ENCODE results near the gene ACLY.

The ACLY gene

DNA sequence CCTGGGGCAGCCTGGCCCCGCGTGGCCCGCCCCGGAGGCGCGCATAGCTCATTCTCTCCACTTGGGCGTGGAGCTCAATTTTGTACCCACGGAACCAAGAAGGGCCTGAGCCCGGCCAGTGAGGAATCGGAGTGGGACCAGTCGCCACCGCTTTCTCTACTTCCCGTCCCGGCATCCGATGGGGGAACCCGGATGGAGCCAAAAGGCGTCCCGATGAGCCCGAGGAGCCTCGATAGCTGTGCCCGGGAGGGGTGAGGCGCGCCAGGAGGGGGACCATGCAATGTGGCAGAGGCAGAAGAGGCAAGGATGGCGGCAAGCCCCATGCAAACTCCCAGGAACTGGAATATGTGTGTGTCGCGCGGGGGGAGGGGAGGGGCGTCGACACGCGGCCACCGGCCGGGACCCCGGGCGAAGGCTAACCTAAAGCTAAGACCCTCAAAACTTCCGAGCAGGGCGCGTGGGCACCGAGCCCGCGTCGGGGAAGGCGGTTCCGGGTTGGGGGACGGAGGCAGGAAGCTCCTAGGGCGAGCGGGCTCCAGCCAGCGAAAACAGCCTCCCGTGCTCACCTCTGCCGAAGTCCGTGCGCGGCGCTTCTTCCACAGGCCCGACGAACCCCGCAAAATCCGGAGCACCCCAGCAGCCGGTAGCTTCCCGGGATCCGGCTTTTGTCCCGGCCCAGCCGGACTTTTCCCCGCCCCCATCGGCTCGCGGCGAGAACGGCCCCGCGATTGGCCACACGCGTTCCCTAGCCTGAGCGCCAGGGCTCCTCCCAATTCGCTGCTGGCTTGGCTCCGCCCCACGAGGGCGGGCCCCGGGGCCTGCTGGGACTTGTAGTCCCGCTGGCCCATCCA is at the start of gene ACLY:
TSS of gene ACLY (minus strand) at position 638 of the 851 bp plus-strand sequence. CDS start 5,078 bp downstream, outside the sequence.
- in situ Hi-C loops (cut with MboI; ENCODE audit: low sequenced_read_pairs, unreplicated experiment): no loop called here
- TF ChIP-seq, protein P1, sequence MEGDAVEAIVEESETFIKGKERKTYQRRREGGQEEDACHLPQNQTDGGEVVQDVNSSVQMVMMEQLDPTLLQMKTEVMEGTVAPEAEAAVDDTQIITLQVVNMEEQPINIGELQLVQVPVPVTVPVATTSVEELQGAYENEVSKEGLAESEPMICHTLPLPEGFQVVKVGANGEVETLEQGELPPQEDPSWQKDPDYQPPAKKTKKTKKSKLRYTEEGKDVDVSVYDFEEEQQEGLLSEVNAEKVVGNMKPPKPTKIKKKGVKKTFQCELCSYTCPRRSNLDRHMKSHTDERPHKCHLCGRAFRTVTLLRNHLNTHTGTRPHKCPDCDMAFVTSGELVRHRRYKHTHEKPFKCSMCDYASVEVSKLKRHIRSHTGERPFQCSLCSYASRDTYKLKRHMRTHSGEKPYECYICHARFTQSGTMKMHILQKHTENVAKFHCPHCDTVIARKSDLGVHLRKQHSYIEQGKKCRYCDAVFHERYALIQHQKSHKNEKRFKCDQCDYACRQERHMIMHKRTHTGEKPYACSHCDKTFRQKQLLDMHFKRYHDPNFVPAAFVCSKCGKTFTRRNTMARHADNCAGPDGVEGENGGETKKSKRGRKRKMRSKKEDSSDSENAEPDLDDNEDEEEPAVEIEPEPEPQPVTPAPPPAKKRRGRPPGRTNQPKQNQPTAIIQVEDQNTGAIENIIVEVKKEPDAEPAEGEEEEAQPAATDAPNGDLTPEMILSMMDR (IDR thresholded peaks at IDR 0.05; ENCODE audit: borderline replicate concordance, control extremely low read depth, extremely low read depth, insufficient read depth, missing control alignments): no peak
- peak; percentile 100 for DNase-seq (ENCODE audit: low spot score)

DNA sequence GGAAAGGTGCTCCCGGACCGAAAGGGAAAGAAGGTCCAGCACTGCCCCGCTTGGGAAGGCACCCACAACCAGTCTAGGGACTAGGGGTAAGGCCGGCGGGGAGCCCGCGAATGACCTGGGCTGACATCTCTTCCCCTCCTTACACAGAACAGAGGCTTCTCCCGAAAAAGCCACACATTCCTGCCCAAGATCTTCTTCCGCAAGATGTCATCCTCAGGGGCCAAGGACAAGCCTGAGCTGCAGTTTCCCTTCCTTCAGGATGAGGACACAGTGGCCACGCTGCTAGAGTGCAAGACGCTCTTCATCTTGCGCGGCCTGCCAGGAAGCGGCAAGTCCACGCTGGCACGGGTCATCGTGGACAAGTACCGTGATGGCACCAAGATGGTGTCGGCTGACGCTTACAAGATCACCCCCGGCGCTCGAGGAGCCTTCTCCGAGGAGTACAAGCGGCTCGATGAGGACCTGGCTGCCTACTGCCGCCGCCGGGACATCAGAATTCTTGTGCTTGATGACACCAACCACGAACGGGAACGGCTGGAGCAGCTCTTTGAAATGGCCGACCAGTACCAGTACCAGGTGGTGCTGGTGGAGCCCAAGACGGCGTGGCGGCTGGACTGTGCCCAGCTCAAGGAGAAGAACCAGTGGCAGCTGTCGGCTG is 49.3 kb upstream of the ACLY start:
- TF ChIP-seq, protein P1 (IDR thresholded peaks at IDR 0.05; ENCODE audit: borderline replicate concordance, control extremely low read depth, extremely low read depth, insufficient read depth, missing control alignments): no peak
- in situ Hi-C loops (cut with MboI; ENCODE audit: low sequenced_read_pairs, unreplicated experiment): loop anchor here (10.0 kb wide), 1 partner anchor 147 kb away; the partner anchor contains the start of gene DHX58
- no peak for DNase-seq (ENCODE audit: low spot score)

GRCh38 chr17:41967141-41967920 is 48.6 kb upstream of the ACLY start:
- DNase-seq (ENCODE audit: low spot score): peak; percentile 57
- in situ Hi-C loops (cut with MboI; ENCODE audit: low sequenced_read_pairs, unreplicated experiment): loop anchor here (10.0 kb wide), 1 partner anchor 147 kb away; the partner anchor contains the start of gene DHX58

DNA sequence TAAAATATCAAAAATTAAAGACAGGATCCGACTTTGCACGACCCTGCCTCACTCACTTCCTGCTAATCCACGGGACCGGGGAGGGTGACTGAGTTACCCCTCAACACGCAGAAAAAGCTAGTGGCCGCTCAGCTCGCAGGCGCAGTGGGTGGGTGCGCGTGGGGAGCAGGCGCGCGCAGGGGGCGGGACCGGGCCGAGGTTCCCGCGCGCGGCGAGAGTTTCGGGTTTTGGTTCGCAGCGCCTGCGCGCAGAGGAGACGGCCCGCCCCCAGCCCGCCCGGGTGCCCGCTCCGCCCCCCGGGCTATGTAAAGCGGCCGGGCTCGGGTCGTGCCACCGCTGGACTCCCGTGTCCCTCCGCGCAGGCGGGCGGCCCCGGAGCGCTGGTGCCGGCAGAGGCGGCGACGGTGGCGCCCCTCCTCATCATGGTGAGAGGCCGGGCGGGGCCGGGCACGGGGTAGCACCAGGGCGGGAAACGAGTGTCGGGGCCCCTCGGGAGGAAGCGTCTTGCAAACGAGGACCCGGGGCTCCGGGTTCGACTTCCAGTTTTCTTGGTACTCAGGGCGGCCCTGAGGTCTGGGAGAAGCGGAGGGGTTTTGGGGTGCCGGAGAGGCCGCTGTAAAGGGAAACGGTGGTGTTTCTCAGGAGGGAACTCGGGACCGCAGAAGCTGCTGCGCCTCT is 47.9 kb upstream of the ACLY start, which contains the start of gene CNP:
TSS of gene CNP (plus strand) at position 333 of the 678 bp plus-strand sequence. CDS start at position 423, 90 bp downstream.
- TF ChIP-seq, protein P1 (IDR thresholded peaks at IDR 0.05; ENCODE audit: borderline replicate concordance, control extremely low read depth, extremely low read depth, insufficient read depth, missing control alignments): no peak
- DNase-seq (ENCODE audit: low spot score): peak; percentile 98
- in situ Hi-C loops (cut with MboI; ENCODE audit: low sequenced_read_pairs, unreplicated experiment): loop anchor here (10.0 kb wide), 1 partner anchor 148 kb away; the partner anchor contains the start of gene DHX58

More at GRCh38 chr17:41967141-41967920, 48.6 kb upstream of the ACLY start:
- TF ChIP-seq, protein P1 (IDR thresholded peaks at IDR 0.05; ENCODE audit: borderline replicate concordance, control extremely low read depth, extremely low read depth, insufficient read depth, missing control alignments): no peak

DNA sequence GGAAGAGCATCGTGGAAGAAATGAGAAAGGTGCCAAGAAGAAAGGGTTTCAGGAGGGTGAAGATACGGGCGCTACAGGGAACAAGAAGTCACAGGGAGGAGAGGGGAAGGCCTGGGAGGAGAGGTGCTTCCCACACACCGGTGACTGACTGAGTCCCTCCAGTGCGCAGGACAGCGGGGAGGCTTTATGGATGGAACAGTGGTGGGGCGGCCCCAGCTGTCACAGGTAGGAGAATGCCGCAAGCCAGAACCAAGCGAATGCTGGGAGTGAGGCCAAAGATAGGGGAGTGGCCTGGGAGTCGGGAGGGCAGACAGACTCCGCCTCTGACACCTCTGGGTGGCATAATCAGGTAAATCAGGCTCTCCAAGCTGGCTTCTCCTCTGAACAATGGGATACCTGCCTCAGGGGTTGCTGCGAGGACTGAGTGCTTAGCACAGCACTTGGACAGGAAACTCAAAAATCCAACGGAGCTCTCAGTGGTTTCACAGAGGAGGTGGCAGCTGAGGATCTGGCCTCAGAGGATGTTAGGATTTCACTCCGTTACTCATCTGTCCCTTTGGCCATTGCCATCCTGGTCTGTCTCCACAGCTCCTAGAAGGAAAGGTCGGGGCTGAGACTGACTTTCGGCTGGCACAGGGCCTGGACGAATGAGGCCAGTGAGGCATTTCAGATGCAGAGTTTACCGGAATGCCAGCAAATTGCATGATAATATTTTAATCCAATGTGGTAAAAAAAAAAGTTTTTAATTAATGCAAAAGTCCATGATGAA is 47.1 kb upstream of the ACLY start:
- peak; percentile 78 for DNase-seq (ENCODE audit: low spot score)
- TF ChIP-seq, protein P1 (IDR thresholded peaks at IDR 0.05; ENCODE audit: borderline replicate concordance, control extremely low read depth, extremely low read depth, insufficient read depth, missing control alignments): no peak
- in situ Hi-C loops (cut with MboI; ENCODE audit: low sequenced_read_pairs, unreplicated experiment): loop anchor here (10.0 kb wide), 1 partner anchor 149 kb away; the partner anchor contains the start of gene DHX58
